NB4 (cell line): Measurements from ENCODE around the gene OR51B4.

ENCODE experiments used
- DNase-seq: peaks from one replicate; pipeline ENCODE4 v3.0.0; 2010; ENCODE audit warnings: low read depth
- H3K4me3 ChIP-seq: one replicate; pipeline ENCODE4 v1.5.1; 2011; ENCODE audit warnings: mild to moderate bottlenecking, low read depth, low read length, moderate library complexity
- CTCF ChIP-seq: IDR thresholded peaks from one replicate; pipeline ENCODE4 v1.5.1; 2012; ENCODE audit warnings: low read depth, low read length
- MAX ChIP-seq: IDR thresholded peaks from 2 replicates; pipeline ENCODE4 v1.6.1; 2011; ENCODE audit warnings: low read depth, low read length
- MYC ChIP-seq: IDR thresholded peaks from 2 replicates; pipeline ENCODE4 v1.6.1; 2011; ENCODE audit warnings: low read depth, low read length
- POLR2A ChIP-seq: IDR thresholded peaks from 2 replicates; pipeline ENCODE4 v1.6.1; 2011; ENCODE audit warnings: mild to moderate bottlenecking; ENCODE audit not compliant: insufficient read length; ENCODE audit errors: extremely low read depth

The OR51B4 gene

GRCh38 chr11:5272395-5273017 is 29.2 kb downstream of the OR51B4 start:
- DNase-seq: no peak
- no peak overlapping the region for H3K4me3 ChIP-seq
- TF ChIP-seq MAX: no peak
- no peak for TF ChIP-seq MYC
- no peak for TF ChIP-seq CTCF
- no peak for TF ChIP-seq POLR2A

GRCh38 chr11:5269715-5270147 is 32.0 kb downstream of the OR51B4 start, which contains the start of gene HBE1:
Gene HBE1 (minus strand): TSS chr11:5269945. CDS start chr11:5269890, 55 bp downstream.
- no peak for DNase-seq

GRCh38 chr11:5267033-5267563 is 34.6 kb downstream of the OR51B4 start:
- no peak for DNase-seq
- TF ChIP-seq MYC (no peak), CTCF (no peak), MAX (no peak), POLR2A (no peak)
- H3K4me3 ChIP-seq: no peak overlapping the region

More at GRCh38 chr11:5269715-5270147, 32.0 kb downstream of the OR51B4 start, which contains the start of gene HBE1:
- TF ChIP-seq POLR2A: no peak
- TF ChIP-seq MAX: no peak
- no peak for TF ChIP-seq CTCF
- no peak for TF ChIP-seq MYC
- H3K4me3 ChIP-seq: no peak within 1 kb of the TSS

GRCh38 chr11:5266609-5267008 is 35.1 kb downstream of the OR51B4 start:
- no peak overlapping the region for H3K4me3 ChIP-seq
- TF ChIP-seq MAX (no peak), CTCF (no peak), MYC (no peak), POLR2A (no peak)
- no peak for DNase-seq

GRCh38 chr11:5265832-5266231 is 35.9 kb downstream of the OR51B4 start:
- DNase-seq: no peak
- H3K4me3 ChIP-seq: no peak overlapping the region
- TF ChIP-seq MYC (no peak), CTCF (no peak), POLR2A (no peak), MAX (no peak)
